Heart right ventricle (tissue), 16 donors: ENCODE results near the gene ZFP36L1. TPM values are rescaled to one million over a fixed set of nuclear protein-coding genes. Genes with fewer than 3 reads are reported as not detected.

ENCODE experiments used
- ATAC-seq, 8 donors: fragments of 200-7000 bp; cut with Tn5 transposase; one replicate each; pipeline ENCODE4 v1.9.1; 2020; ENCODE audit warnings: mild to moderate bottlenecking in 8 of 8, moderate library complexity in 8 of 8, moderate number of reproducible peaks in 1 of 8
- DNase-seq, 2 donors: peaks; one replicate each; pipeline ENCODE4 v3.0.0-alpha.2; 2020
- H3K27ac ChIP-seq, 10 donors: fragments of 200-600 bp; sonication (generic) in 2 of 10; one replicate each; pipeline versions ENCODE4 v1.5.0 to v1.8.0; 2020 to 2022; ENCODE audit warnings: mild to moderate bottlenecking in 3 of 10
- H3K27me3 ChIP-seq, 7 donors: fragments of 200-600 bp; one replicate each; pipeline ENCODE4 v1.8.0; 2021 to 2022; ENCODE audit warnings: mild to moderate bottlenecking in 2 of 7
- H3K36me3 ChIP-seq, 9 donors: fragments of 200-600 bp; sonication (generic) in 1 of 9; one replicate each; pipeline versions ENCODE4 v1.5.0 to v1.8.0; 2020 to 2022; ENCODE audit warnings: mild to moderate bottlenecking in 2 of 9
- H3K4me1 ChIP-seq, 9 donors: fragments of 200-600 bp; sonication (generic) in 1 of 9; one replicate each; pipeline versions ENCODE4 v1.5.0 to v1.8.0; 2020 to 2022; ENCODE audit warnings: mild to moderate bottlenecking in 4 of 9
- H3K4me3 ChIP-seq, 10 donors: fragments of 200-600 bp; sonication (generic) in 2 of 10; one replicate each; pipeline versions ENCODE4 v1.5.0 to v1.8.0; 2020 to 2022; ENCODE audit warnings: mild to moderate bottlenecking in 7 of 10, moderate library complexity in 2 of 10
- H3K9me3 ChIP-seq, 11 donors: fragments of 200-600 bp in 10 of 11; sonication (generic) in 2 of 11; one replicate each; pipeline versions ENCODE4 v1.5.0 to v1.8.0; 2013 to 2022; ENCODE audit warnings: mild to moderate bottlenecking in 2 of 11, control low read depth in 1 of 11, moderate library complexity in 1 of 11
- WGBS, 2 donors: extraction: QIAGEN DNeasy Blood & Tissue Kit; methylation state at CpG; one replicate each; pipeline ENCODE4 v1.1.7; 2013; ENCODE audit warnings: inconsistent platforms in 1 of 2; 5-methylcytosine and 5-hydroxymethylcytosine counted together
- intact Hi-C, 10 donors: fragments of 100-400 bp; cut with DNase I; formaldehyde crosslinking; loops; one replicate each; pipeline versions ENCODE4 v1.11.1 to v1.14.2; 2022
- polyA plus RNA-seq, 2 donors: library from polyadenylated mRNA; stranded (reverse); fragments of 200-250 nt; gene quantifications; one replicate each; pipeline ENCODE4 v1.2.3, GENCODE V29; 2013
- total RNA-seq, 10 donors: library from RNA; stranded (reverse); fragmentation: NEBNext Ultra II Directional in 3 of 10; extraction: Animal tissue kit (Norgen Biotek cat#: 25700) in 3 of 10; gene quantifications; one replicate each; pipeline versions ENCODE4 v1.2.1 to v1.2.4, GENCODE V29; 2021 to 2023
- TF ChIP-seq, protein P1 (sequence below), 9 donors: fragments of 200-600 bp; sonication (generic) in 2 of 9; IDR thresholded peaks; one replicate each; pipeline versions ENCODE4 v1.5.0 to v1.8.0; 2021 to 2022; ENCODE audit warnings: antibody characterized with exemption in 9 of 9, mild to moderate bottlenecking in 5 of 9, moderate library complexity in 1 of 9
- donor health status: Arrhythmogenic right ventricular cardiomyopathy.
- donor health status: ischemic (EF 13 %, LVEDD 7.1; RV severe dilation, severe dysfunction).
- donor health status: healthy with polysubstance abuse.
- donor health status: DM: no; HTN: yes; CAD: no.
- donor health status: DM: no; HTN: no; CAD: no.
- donor health status: ischemic (EF 25% LVEDD 6.9; RV normal size, moderate dysfunction).
- donor health status: ischemic (EF 25% LVEDD 5.7; RV mildly dilated, moderate dysfunction).
- donor health status: healthy.
- donor health status: DM: yes; HTN: yes; CAD: no.
- donor health status: Ischemic cardiomyopathy.
- donor health status: ischemic (EF 35%, LVEDD 5.7; RV mildly dilated, moderate dysfunction).
- donor health status: nonischemic (EF 11% LVEDD 7.7; RV severe dilation, severe dysfunction).
- donor health status: DM: yes; HTN: yes; CAD: no.
- donor health status: PGD.
- donor health status: ischemic (EF 29% LVEDD 5.4; RV normal size, mild dysfunction).
- donor health status: nonischemic (EF 23%, LVEDD 6.1; RV moderate dilation, normal function).

Gene ZFP36L1
- total and polyA plus RNA-seq, 12 donors = 40.8 to 127 (median 53.1) TPM

GRCh38 chr14:68749487-68750475, 43.1 kb downstream of the ZFP36L1 start:
- ATAC-seq (peak in 1 of 8 donors; percentile 53), DNase-seq (no peak)
- peaks cover 0 to 27% (median 0%) of the 10 kb centered on the region in 7 donors for H3K27me3 ChIP-seq
- intact Hi-C loops = no loop called here
- 80 to 85% methylated on average over 11 of the region's 11 CpGs for WGBS, 2 donors
- H3K4me3 ChIP-seq = no peak overlapping the region
- no peak overlapping the region for H3K27ac ChIP-seq
- H3K9me3 ChIP-seq = no peaks in the 10 kb centered on the region
- TF ChIP-seq, protein P1, sequence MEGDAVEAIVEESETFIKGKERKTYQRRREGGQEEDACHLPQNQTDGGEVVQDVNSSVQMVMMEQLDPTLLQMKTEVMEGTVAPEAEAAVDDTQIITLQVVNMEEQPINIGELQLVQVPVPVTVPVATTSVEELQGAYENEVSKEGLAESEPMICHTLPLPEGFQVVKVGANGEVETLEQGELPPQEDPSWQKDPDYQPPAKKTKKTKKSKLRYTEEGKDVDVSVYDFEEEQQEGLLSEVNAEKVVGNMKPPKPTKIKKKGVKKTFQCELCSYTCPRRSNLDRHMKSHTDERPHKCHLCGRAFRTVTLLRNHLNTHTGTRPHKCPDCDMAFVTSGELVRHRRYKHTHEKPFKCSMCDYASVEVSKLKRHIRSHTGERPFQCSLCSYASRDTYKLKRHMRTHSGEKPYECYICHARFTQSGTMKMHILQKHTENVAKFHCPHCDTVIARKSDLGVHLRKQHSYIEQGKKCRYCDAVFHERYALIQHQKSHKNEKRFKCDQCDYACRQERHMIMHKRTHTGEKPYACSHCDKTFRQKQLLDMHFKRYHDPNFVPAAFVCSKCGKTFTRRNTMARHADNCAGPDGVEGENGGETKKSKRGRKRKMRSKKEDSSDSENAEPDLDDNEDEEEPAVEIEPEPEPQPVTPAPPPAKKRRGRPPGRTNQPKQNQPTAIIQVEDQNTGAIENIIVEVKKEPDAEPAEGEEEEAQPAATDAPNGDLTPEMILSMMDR (IDR thresholded peaks at IDR 0.05) = no peak
- peaks cover 0 to 30% (median 11%) of the 10 kb centered on the region in 9 donors for H3K4me1 ChIP-seq
- no peaks in the 10 kb centered on the region for H3K36me3 ChIP-seq

- TF ChIP-seq, protein P1 (IDR thresholded peaks at IDR 0.05) = no peak
- H3K36me3 ChIP-seq = no peaks in the 10 kb centered on the region
- no peaks in the 10 kb centered on the region for H3K9me3 ChIP-seq
- no peak overlapping the region for H3K27ac ChIP-seq
- peaks cover 0 to 21% (median 11%) of the 10 kb centered on the region in 9 donors for H3K4me1 ChIP-seq
- intact Hi-C loops = no loop called here
- WGBS, 2 donors = 91 to 98% methylated on average over 5 of the region's 5 CpGs
- DNase-seq (no peak), ATAC-seq (no peak)
- no peak overlapping the region for H3K4me3 ChIP-seq
- peaks cover 0 to 34% (median 0%) of the 10 kb centered on the region in 7 donors for H3K27me3 ChIP-seq
Measured at GRCh38 chr14:68748691-68749090, 44.2 kb downstream of the ZFP36L1 start.

DNA sequence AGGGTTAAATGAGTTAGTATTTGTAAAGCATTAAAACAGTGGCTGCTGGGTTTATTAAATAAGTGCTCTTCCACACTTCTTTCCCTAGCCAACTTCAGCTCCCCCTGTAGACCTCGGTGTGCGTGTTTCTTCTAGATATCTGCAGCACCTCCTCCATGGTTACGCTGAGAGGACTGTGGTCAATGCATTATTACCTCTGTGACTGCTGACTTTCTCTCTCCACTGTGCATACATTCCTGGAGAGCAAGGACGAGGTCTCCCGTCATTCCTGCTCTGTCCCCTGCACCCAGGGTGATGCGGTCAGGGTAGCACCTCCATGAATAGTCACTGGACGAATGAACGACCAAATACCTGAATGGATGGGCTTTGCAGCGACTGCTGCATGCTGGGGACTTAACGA, 44.6 kb downstream of the ZFP36L1 start:
- Histone ChIP-seq H3K4me1 (peaks cover 0 to 19% (median 11%) of the 10 kb centered on the region in 9 donors), H3K9me3 (no peaks in the 10 kb centered on the region), H3K4me3 (no peak overlapping the region), H3K36me3 (no peaks in the 10 kb centered on the region), H3K27ac (no peak overlapping the region), H3K27me3 (peaks cover 0 to 34% (median 0%) of the 10 kb centered on the region in 7 donors)
- DNase-seq = no peak
- 96% methylated on average over 10 of the region's 10 CpGs for WGBS, 2 donors
- TF ChIP-seq, protein P1 (IDR thresholded peaks at IDR 0.05) = no peak
- no peak for ATAC-seq
- intact Hi-C loops = no loop called here

DNA sequence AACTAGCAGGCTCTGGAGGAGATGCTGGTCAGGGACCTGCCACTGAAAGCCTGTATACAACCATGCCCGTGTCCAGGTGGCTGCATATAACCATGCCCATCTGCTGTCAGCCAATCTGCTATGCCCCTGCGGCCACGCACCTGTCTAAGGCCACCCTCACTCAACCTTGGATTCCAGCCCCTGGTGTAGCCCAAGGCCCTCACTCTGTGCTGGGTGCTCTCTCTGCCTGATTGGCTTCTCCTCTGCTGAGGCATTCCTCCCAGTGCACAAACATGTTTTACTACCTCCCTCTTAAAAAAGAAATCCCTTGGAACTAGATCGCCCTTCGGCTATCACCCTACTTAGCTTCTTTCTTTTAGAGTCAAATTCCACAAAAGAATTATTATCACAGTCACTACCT, 45.5 kb downstream of the ZFP36L1 start:
- no peak overlapping the region for H3K4me3 ChIP-seq
- DNase-seq (no peak), ATAC-seq (no peak)
- intact Hi-C loops = no loop called here
- WGBS, 2 donors = 94% methylated on average over 5 of the region's 5 CpGs
- TF ChIP-seq, protein P1 (IDR thresholded peaks at IDR 0.05) = no peak
- no peak overlapping the region for H3K27ac ChIP-seq
- H3K36me3 ChIP-seq = no peaks in the 10 kb centered on the region
- H3K27me3 ChIP-seq = peaks cover 0 to 34% (median 0%) of the 10 kb centered on the region in 7 donors
- H3K9me3 ChIP-seq = no peaks in the 10 kb centered on the region
- H3K4me1 ChIP-seq = peaks cover 0 to 13% (median 3%) of the 10 kb centered on the region in 9 donors
